HEK293T (cell line): ENCODE measurements around the gene PDSS2.
"Not testable (repeated sequence)": the region's sequence is repeated elsewhere in the genome, so short reads cannot be mapped to it uniquely, and the experiment has no call there.

Experiments used
- CTCF ChIA-PET: fragments of 350-600 bp; formaldehyde crosslinking; extraction: SDS; loops from one replicate; lab custom pipeline; 2021; ENCODE audit warnings: antibody characterized with exemption, inconsistent platforms; lab: Yijun Ruan, JAX
- POLR2A ChIA-PET: fragments of 350-600 bp; formaldehyde crosslinking; extraction: SDS; loops from one replicate; lab custom pipeline; 2020; ENCODE audit warnings: antibody characterized with exemption, inconsistent platforms; lab: Yijun Ruan, JAX
- DNase-seq: peaks from one replicate; pipeline ENCODE4 v3.0.0; 2012; ENCODE audit warnings: mixed read lengths; ENCODE audit errors: extremely low spot score
- ARNT ChIP-seq: fragments of 450-650 bp; IDR thresholded peaks from 2 replicates; pipeline ENCODE4 v1.6.1; 2017; ENCODE audit warnings: mild to moderate bottlenecking
- BHLHE40 ChIP-seq: fragments of 450-650 bp; IDR thresholded peaks from 2 replicates; pipeline ENCODE4 v1.6.1; 2016; ENCODE audit warnings: mild to moderate bottlenecking, moderate library complexity, borderline replicate concordance
- CTBP1 ChIP-seq: fragments of 450-650 bp; IDR thresholded peaks from 2 replicates; pipeline ENCODE4 v1.6.1; 2016; ENCODE audit warnings: borderline replicate concordance
- ELF4 ChIP-seq: fragments of 450-650 bp; IDR thresholded peaks from 2 replicates; pipeline ENCODE4 v1.6.1; 2017; ENCODE audit warnings: antibody characterized with exemption
- FOXA1 ChIP-seq: fragments of 450-650 bp; IDR thresholded peaks from 2 replicates; pipeline ENCODE4 v1.6.1; 2016; ENCODE audit warnings: mild to moderate bottlenecking
- FOXK2 ChIP-seq: fragments of 450-650 bp; IDR thresholded peaks from 2 replicates; pipeline ENCODE4 v1.6.1; 2016; ENCODE audit warnings: mild to moderate bottlenecking
- FOXM1 ChIP-seq: fragments of 450-650 bp; IDR thresholded peaks from 2 replicates; pipeline ENCODE4 v1.6.1; 2017; ENCODE audit warnings: mild to moderate bottlenecking, borderline replicate concordance
- HDGF ChIP-seq: fragments of 450-650 bp; IDR thresholded peaks from 2 replicates; pipeline ENCODE4 v1.6.1; 2017; ENCODE audit warnings: antibody characterized with exemption, borderline replicate concordance
- L3MBTL2 ChIP-seq: fragments of 450-650 bp; conservative IDR thresholded peaks from 2 replicates; pipeline ENCODE4 v1.6.1; 2016; ENCODE audit warnings: mild to moderate bottlenecking
- LEF1 ChIP-seq: fragments of 450-650 bp; IDR thresholded peaks from 2 replicates; pipeline ENCODE4 v1.6.1; 2017; ENCODE audit warnings: mild to moderate bottlenecking, borderline replicate concordance
- NFRKB ChIP-seq: fragments of 450-650 bp; IDR thresholded peaks from 2 replicates; pipeline ENCODE4 v1.6.1; 2016; ENCODE audit warnings: mild to moderate bottlenecking, moderate library complexity
- SP1 ChIP-seq: fragments of 450-650 bp; IDR thresholded peaks from 2 replicates; pipeline ENCODE4 v1.6.1; 2017
- SUZ12 ChIP-seq: fragments of 450-650 bp; IDR thresholded peaks from 2 replicates; pipeline ENCODE4 v1.6.1; 2016; ENCODE audit warnings: mild to moderate bottlenecking
- TARDBP ChIP-seq: fragments of 450-650 bp; IDR thresholded peaks from 2 replicates; pipeline ENCODE4 v1.6.1; 2016
- ZNF384 ChIP-seq: fragments of 450-650 bp; IDR thresholded peaks from 2 replicates; pipeline ENCODE4 v1.6.1; 2016
- TF ChIP-seq, protein P1 (sequence below): fragments of 450-650 bp; IDR thresholded peaks from 2 replicates; pipeline ENCODE4 v1.6.1; 2016

The PDSS2 gene

DNA sequence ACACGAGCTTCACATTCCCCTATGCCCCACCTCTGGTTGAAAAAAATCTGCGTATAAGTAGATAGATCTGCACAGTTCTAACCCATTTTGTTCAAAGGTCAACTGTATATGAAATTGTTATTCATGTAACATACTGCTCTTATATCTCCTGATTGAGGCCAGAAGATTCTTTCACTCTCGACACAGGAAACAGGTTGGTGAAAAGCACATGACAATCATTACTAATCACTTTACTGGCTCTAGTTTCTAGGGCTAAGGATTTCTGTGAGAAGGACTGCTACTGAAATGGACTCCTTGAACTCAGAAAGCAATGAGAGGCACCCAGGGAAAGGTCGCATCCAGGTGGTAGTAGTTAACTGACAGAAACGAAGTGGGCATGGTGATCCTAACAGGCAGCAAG lies 21.7 kb downstream of the PDSS2 start:
- ChIA-PET POLR2A (interaction anchor here (1.3 kb wide), 1 partner anchor 21 kb away, joined by 3 read pairs; the partner anchor contains the start of gene PDSS2), CTCF (no interaction called here)
- DNase-seq = no peak
- TF ChIP-seq HDGF = no peak
- TF ChIP-seq TARDBP = no peak
- TF ChIP-seq L3MBTL2 = no peak
- no peak for TF ChIP-seq SUZ12
- TF ChIP-seq LEF1 = no peak
- TF ChIP-seq NFRKB = no peak
- no peak for TF ChIP-seq FOXK2

DNA sequence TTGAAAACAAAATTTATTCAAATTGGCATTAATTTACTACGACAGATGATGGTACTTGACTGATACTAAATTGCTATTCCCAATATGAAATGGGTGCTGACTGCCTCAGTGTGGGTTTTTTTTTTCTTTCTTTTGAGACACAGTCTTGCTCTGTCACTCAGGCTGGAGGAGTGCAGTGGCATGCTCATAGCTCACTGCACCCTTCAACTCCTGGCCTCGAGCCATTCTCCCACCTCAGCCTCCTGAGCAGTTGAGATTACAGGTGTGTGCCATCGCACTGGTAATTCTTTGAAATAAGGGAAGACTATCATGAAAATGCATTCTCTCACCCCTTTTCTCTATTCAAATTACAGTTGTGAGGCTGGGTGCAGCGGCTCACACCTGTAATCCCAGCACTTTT lies 22.5 kb downstream of the PDSS2 start:
- ChIA-PET CTCF (no interaction called here), POLR2A (interaction anchor here (1.3 kb wide), 1 partner anchor 22 kb away, joined by 3 read pairs; the partner anchor contains the start of gene PDSS2)
- DNase-seq = no peak
- no peak for TF ChIP-seq ZNF384
- TF ChIP-seq TARDBP = no peak
- TF ChIP-seq FOXK2 = no peak
- TF ChIP-seq L3MBTL2 = no peak
- no peak for TF ChIP-seq SUZ12
- no peak for TF ChIP-seq FOXM1
- no peak for TF ChIP-seq LEF1
- no peak for TF ChIP-seq FOXA1
- no peak for TF ChIP-seq ELF4
- TF ChIP-seq SP1 = no peak
- TF ChIP-seq BHLHE40 = no peak
- TF ChIP-seq, protein P1, sequence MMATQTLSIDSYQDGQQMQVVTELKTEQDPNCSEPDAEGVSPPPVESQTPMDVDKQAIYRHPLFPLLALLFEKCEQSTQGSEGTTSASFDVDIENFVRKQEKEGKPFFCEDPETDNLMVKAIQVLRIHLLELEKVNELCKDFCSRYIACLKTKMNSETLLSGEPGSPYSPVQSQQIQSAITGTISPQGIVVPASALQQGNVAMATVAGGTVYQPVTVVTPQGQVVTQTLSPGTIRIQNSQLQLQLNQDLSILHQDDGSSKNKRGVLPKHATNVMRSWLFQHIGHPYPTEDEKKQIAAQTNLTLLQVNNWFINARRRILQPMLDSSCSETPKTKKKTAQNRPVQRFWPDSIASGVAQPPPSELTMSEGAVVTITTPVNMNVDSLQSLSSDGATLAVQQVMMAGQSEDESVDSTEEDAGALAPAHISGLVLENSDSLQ = no peak
- TF ChIP-seq HDGF = no peak

DNA sequence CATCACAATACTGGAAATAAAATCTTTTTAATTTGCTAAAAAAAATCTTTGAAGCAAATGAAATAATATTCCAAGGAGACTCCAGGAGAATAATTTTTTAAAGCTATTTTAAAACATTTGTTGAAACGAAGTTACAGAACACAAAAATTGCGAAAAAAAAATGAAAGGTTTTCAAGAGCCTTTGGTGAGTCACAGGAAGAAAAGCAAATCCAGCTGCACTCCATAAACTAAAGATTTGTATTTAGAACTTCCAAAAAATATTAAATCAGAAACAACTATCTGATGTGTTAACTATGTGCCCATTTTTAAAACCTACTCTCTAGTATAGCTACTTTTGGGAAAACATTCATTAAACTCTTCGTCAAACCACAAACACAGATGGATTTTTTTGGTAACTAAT lies 23.6 kb downstream of the PDSS2 start:
- POLR2A ChIA-PET = no interaction called here
- no peak for DNase-seq
- CTCF ChIA-PET = no interaction called here
- no peak for TF ChIP-seq ARNT
- TF ChIP-seq FOXM1 = no peak
- TF ChIP-seq TARDBP = no peak
- TF ChIP-seq SP1 = no peak
- TF ChIP-seq HDGF = no peak
- TF ChIP-seq FOXK2 = no peak
- TF ChIP-seq LEF1 = no peak
- TF ChIP-seq FOXA1 = no peak
- TF ChIP-seq SUZ12 = no peak
- TF ChIP-seq NFRKB = no peak
- TF ChIP-seq CTBP1 = no peak
- TF ChIP-seq, protein P1 = no peak
- no peak for TF ChIP-seq L3MBTL2
- no peak for TF ChIP-seq ZNF384

DNA sequence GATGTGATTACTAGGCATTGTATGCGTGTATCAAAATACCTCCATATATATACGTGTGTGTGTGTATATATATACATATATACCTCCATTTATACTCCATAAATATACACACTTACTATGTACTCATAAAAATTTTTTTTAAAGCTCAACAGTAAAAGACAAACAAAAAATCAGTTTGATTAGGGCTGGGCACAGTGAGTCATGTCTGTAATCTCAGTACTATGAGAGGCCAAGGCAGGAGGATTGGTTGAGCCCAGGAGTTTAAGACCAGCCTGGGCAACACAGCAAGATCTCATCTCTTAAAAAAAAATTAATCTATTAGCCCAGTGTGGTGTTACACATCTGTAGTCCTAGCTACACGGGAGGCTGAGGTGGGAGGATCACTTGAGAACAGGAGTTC lies 24.6 kb downstream of the PDSS2 start:
- no peak for TF ChIP-seq BHLHE40
- TF ChIP-seq TARDBP = no peak
- TF ChIP-seq ZNF384 = no peak
- TF ChIP-seq FOXA1 = no peak
- no peak for TF ChIP-seq FOXM1
- TF ChIP-seq SP1 = no peak
- no peak for TF ChIP-seq ELF4
- TF ChIP-seq LEF1 = no peak
- no peak for TF ChIP-seq L3MBTL2
- ChIA-PET CTCF (interaction anchor here (0.7 kb wide), 1 partner anchor 54 kb away, joined by 3 read pairs; no protein-coding TSS in a partner anchor), POLR2A (no interaction called here)
- DNase-seq = no peak

DNA sequence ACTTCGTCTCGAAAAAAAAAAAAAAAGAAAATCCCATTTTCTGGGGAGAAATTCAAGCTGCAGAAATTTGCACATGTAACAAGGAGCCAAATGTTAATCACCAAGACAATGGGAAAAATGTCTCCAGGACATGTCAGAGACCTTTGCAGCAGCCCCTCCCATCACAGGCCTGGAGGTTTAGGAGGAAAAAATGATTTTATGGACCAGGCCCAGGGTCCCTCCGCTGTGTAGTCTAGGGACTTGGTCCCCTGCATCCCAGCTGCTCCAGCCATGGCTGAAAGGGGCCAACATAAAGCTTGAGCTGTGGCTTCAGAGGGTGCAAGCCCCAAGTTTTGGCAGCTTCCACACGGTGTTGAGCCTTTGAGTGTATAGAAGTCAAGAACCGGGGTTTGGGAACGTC lies 33.4 kb downstream of the PDSS2 start:
- DNase-seq, POLR2A ChIA-PET, CTCF ChIA-PET: not testable (repeated sequence)

DNA sequence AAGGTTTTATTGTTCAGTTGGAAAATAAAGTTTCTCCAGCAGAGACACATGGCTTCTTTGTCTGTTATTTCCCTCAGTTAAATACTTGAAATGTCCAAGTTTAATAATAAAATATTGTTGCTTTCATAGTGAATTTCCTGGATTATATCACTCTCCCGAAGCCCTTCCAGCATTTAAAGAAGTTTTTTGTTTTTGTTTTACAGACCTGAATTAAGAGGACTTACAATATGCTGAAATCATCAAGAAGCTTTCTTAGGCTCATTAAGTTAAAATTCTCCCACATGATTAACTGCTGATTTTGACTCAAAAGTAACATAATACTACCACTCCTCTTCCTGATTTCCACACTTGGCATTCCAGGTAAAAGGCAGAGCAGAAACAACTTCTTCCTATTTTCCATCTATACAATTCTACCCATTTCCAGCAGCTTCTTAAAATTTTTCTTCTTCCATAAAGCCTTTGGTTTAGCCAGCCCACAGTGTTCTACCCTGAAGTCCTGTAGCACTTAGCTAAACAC lies 35.8 kb downstream of the PDSS2 start:
- no peak for TF ChIP-seq ZNF384
- TF ChIP-seq LEF1 = no peak
- no peak for TF ChIP-seq FOXM1
- no peak for TF ChIP-seq L3MBTL2
- TF ChIP-seq ARNT = no peak
- TF ChIP-seq FOXK2 = no peak
- TF ChIP-seq CTBP1 = no peak
- no peak for DNase-seq
- ChIA-PET CTCF (no interaction called here), POLR2A (interaction anchor here (1.3 kb wide), 1 partner anchor 36 kb away, joined by 3 read pairs; the partner anchor contains the start of gene PDSS2)

DNA sequence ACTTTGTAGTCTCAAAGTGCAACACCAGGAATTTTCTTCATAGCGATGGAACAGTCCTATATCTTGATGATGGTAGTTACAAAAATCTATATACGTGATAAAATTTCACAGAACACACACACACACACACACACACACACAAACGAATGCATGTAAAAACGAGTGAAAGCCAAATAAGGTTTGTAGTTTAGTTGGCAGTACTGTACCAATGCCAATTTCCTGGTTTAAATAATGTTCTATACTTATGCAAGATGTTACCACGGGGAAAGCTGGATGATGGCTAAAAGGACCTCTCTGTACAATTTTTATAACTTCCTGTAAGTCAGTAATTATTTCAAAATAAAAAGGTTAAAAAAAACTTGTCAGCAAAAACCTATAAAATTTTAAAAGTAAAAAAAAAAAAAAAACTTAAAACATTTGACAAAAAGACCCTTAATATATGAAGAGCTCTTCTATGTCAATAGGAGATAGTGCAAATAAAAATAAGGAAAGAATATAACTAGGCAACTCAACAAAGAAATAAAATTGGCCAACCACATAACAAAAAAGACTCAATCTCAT lies 37.6 kb downstream of the PDSS2 start:
- TF ChIP-seq FOXA1 = no peak
- TF ChIP-seq HDGF = no peak
- TF ChIP-seq SUZ12 = no peak
- no peak for TF ChIP-seq ARNT
- no peak for TF ChIP-seq LEF1
- TF ChIP-seq ZNF384 = no peak
- TF ChIP-seq CTBP1 = no peak
- no peak for TF ChIP-seq SP1
- no peak for TF ChIP-seq FOXM1
- no peak for TF ChIP-seq FOXK2
- TF ChIP-seq L3MBTL2 = no peak
- no peak for TF ChIP-seq ELF4
- no peak for TF ChIP-seq TARDBP
- TF ChIP-seq NFRKB = no peak
- TF ChIP-seq BHLHE40 = no peak
- TF ChIP-seq, protein P1 = no peak
- DNase-seq = no peak
- ChIA-PET POLR2A (no interaction called here), CTCF (no interaction called here)
